ENCODE data around the gene CDKAL1.

Gene CDKAL1

DNA sequence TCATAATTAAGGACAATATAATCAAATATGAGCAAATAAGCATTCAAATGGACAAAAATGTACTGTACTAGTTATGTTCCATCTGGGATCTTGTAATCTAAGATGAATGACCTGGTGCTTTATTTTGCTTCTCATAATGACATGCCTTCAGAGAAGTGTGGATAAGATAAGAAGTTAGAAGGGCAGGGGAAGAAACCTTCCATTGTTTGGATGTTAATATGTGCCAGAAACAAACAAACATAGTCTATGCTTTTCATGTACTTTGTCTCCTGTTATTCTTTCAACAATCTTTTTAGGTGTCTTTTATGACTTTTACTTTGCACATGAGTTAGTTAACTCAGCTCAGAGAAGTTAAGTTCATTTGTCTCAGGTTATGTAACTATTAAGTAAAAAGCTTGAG lies 547.8 kb downstream of the CDKAL1 start:
- H3K36me3 ChIP-seq (ENCODE audit: insufficient read depth) = no peaks in the 10 kb centered on the region
- H3K79me2 ChIP-seq (ENCODE audit: insufficient read depth, low read depth) = no peaks in the 10 kb centered on the region
- no peaks in the 10 kb centered on the region for H4K20me1 ChIP-seq (ENCODE audit: insufficient read depth)
- TF ChIP-seq, protein P1, sequence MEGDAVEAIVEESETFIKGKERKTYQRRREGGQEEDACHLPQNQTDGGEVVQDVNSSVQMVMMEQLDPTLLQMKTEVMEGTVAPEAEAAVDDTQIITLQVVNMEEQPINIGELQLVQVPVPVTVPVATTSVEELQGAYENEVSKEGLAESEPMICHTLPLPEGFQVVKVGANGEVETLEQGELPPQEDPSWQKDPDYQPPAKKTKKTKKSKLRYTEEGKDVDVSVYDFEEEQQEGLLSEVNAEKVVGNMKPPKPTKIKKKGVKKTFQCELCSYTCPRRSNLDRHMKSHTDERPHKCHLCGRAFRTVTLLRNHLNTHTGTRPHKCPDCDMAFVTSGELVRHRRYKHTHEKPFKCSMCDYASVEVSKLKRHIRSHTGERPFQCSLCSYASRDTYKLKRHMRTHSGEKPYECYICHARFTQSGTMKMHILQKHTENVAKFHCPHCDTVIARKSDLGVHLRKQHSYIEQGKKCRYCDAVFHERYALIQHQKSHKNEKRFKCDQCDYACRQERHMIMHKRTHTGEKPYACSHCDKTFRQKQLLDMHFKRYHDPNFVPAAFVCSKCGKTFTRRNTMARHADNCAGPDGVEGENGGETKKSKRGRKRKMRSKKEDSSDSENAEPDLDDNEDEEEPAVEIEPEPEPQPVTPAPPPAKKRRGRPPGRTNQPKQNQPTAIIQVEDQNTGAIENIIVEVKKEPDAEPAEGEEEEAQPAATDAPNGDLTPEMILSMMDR (conservative IDR thresholded peaks at IDR 0.05; ENCODE audit: low read depth, low read length) = no peak
- H3K4me1 ChIP-seq (ENCODE audit: low read depth, poor library complexity, severe bottlenecking) = no peaks in the 10 kb centered on the region
- H3K9ac ChIP-seq = no peak overlapping the region
- H3K4me2 ChIP-seq = no peak overlapping the region
- no peak overlapping the region for H2AFZ ChIP-seq (ENCODE audit: low read depth)
- no peak overlapping the region for H3K27ac ChIP-seq
- no peak overlapping the region for H3K4me3 ChIP-seq (IDR thresholded peaks at IDR 0.05; ENCODE audit: insufficient read depth, low read depth, low read length)
- no peaks in the 10 kb centered on the region for H3K27me3 ChIP-seq (ENCODE audit: insufficient read depth, low read depth)

DNA sequence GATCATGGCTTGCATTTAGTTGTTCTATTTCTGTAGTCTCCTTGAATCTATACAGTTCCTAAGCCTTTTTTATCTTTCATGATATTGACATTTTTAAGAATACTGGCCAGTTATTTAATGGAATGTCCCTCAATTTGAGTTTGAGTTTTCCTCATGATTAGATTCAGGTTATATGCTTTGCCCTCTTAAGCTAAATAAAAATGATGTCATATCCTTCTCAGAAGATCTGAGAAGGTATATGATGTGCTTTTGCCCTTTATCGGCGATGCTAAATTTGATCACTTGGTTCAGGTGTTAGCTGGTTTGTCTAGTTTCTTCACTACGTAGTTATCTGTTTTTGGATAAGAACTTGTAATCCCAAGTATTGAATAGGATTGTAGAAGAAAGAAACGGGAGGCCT lies 549.5 kb downstream of the CDKAL1 start:
- H2AFZ ChIP-seq (ENCODE audit: low read depth) = no peak overlapping the region
- no peaks in the 10 kb centered on the region for H3K4me1 ChIP-seq (ENCODE audit: low read depth, poor library complexity, severe bottlenecking)
- TF ChIP-seq, protein P1 (conservative IDR thresholded peaks at IDR 0.05; ENCODE audit: low read depth, low read length) = no peak
- H3K27me3 ChIP-seq (ENCODE audit: insufficient read depth, low read depth) = no peaks in the 10 kb centered on the region
- no peaks in the 10 kb centered on the region for H4K20me1 ChIP-seq (ENCODE audit: insufficient read depth)
- H3K36me3 ChIP-seq (ENCODE audit: insufficient read depth) = no peaks in the 10 kb centered on the region
- H3K9ac ChIP-seq = no peak overlapping the region
- no peak overlapping the region for H3K4me2 ChIP-seq
- H3K27ac ChIP-seq = no peak overlapping the region
- no peak overlapping the region for H3K4me3 ChIP-seq (IDR thresholded peaks at IDR 0.05; ENCODE audit: insufficient read depth, low read depth, low read length)
- H3K79me2 ChIP-seq (ENCODE audit: insufficient read depth, low read depth) = no peaks in the 10 kb centered on the region

DNA sequence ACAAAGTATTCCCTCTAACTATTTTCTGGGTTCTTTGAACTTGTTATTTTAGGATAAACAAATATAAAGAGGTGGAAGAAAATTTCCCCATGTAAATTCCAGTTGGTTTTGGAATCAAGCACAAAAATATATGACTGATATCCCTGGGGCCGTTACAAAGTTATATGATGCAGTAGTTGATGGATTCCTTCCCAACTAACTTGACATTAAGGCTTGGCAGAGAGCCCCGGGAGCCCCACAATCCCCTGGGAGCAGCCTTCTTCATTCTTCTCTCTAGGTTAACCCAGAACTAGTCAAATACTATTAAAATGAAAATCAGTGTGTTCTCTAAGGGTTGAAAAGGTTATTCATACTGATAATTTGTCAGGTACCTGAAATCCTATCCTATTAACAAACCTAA lies 550.4 kb downstream of the CDKAL1 start:
- no peaks in the 10 kb centered on the region for H3K36me3 ChIP-seq (ENCODE audit: insufficient read depth)
- TF ChIP-seq, protein P1 (conservative IDR thresholded peaks at IDR 0.05; ENCODE audit: low read depth, low read length) = no peak
- no peaks in the 10 kb centered on the region for H3K79me2 ChIP-seq (ENCODE audit: insufficient read depth, low read depth)
- H3K27me3 ChIP-seq (ENCODE audit: insufficient read depth, low read depth) = no peaks in the 10 kb centered on the region
- H2AFZ ChIP-seq (ENCODE audit: low read depth) = no peak overlapping the region
- no peak overlapping the region for H3K9ac ChIP-seq
- H3K27ac ChIP-seq = no peak overlapping the region
- H3K4me3 ChIP-seq (IDR thresholded peaks at IDR 0.05; ENCODE audit: insufficient read depth, low read depth, low read length) = no peak overlapping the region
- H3K4me1 ChIP-seq (ENCODE audit: low read depth, poor library complexity, severe bottlenecking) = no peaks in the 10 kb centered on the region
- no peaks in the 10 kb centered on the region for H4K20me1 ChIP-seq (ENCODE audit: insufficient read depth)
- H3K4me2 ChIP-seq = no peak overlapping the region

- Histone ChIP-seq H3K36me3 (ENCODE audit: insufficient read depth) (no peaks in the 10 kb centered on the region), H3K27ac (no peak overlapping the region), H3K4me3 (IDR thresholded peaks at IDR 0.05; ENCODE audit: insufficient read depth, low read depth, low read length) (no peak overlapping the region), H3K4me2 (no peak overlapping the region), H3K79me2 (ENCODE audit: insufficient read depth, low read depth) (no peaks in the 10 kb centered on the region), H2AFZ (ENCODE audit: low read depth) (no peak overlapping the region), H3K9ac (no peak overlapping the region), H3K27me3 (ENCODE audit: insufficient read depth, low read depth) (no peaks in the 10 kb centered on the region), H3K4me1 (ENCODE audit: low read depth, poor library complexity, severe bottlenecking) (no peaks in the 10 kb centered on the region), H4K20me1 (ENCODE audit: insufficient read depth) (no peaks in the 10 kb centered on the region)
- TF ChIP-seq, protein P1 (conservative IDR thresholded peaks at IDR 0.05; ENCODE audit: low read depth, low read length) = no peak
Observed at GRCh38 chr6:21085211-21085610, 551.0 kb downstream of the CDKAL1 start.
